DND-41 (cell line): Measurements from ENCODE around the gene TMTC1.

Experiments used
- EZH2 ChIP-seq: IDR thresholded peaks from 3 replicates; pipeline ENCODE4 v1.6.1; 2012; ENCODE audit warnings: borderline replicate concordance, low read depth, mild to moderate bottlenecking, moderate library complexity, low read length, inconsistent platforms; ENCODE audit not compliant: severe bottlenecking
- TF ChIP-seq, protein P1 (sequence below): IDR thresholded peaks from 2 replicates; pipeline ENCODE4 v1.5.1; 2012; ENCODE audit warnings: borderline replicate concordance, low read length, moderate library complexity, mild to moderate bottlenecking; ENCODE audit not compliant: poor library complexity, severe bottlenecking; ENCODE audit errors: extremely low read depth

DNA sequence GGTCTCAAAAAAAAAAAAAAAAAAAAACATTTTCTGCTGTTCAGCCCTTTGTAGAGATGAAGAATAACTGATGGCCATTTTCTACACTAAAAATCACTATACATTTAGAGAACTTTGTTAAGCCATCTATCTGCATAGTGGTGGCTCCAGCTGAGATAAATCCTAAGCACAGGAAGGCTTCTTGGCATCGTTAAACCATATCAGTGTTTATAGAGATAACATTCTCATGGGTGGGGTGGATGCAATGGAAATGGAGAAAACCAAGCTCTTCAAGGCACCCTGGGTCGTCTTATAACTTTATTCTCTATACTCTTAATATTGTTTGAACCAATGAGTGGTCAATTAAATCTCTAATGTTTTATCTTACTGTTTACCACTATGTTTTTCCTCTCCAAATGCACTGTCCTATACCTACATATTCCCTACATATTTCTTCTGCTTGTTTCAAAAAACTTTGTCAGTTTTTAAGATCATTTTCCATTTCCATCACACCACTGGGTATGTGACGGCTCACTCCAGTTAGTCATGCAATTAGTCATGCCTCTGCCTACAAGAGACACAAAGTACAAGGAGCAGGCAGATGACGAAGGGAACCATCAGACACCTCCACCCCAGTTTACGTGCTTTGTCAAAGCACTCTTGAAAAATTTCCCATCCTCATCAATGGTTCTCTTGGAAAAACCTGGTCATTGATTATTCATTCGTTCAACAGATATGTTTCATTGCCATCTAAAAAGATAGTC lies 166.9 kb downstream of the TMTC1 start:
- TF ChIP-seq, protein P1, sequence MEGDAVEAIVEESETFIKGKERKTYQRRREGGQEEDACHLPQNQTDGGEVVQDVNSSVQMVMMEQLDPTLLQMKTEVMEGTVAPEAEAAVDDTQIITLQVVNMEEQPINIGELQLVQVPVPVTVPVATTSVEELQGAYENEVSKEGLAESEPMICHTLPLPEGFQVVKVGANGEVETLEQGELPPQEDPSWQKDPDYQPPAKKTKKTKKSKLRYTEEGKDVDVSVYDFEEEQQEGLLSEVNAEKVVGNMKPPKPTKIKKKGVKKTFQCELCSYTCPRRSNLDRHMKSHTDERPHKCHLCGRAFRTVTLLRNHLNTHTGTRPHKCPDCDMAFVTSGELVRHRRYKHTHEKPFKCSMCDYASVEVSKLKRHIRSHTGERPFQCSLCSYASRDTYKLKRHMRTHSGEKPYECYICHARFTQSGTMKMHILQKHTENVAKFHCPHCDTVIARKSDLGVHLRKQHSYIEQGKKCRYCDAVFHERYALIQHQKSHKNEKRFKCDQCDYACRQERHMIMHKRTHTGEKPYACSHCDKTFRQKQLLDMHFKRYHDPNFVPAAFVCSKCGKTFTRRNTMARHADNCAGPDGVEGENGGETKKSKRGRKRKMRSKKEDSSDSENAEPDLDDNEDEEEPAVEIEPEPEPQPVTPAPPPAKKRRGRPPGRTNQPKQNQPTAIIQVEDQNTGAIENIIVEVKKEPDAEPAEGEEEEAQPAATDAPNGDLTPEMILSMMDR, result no peak
- TF ChIP-seq EZH2, result no peak
